NB4 (cell line): ENCODE data around the gene STH.

Experiments
- DNase-seq: peaks from one replicate; pipeline ENCODE4 v3.0.0; 2010; ENCODE audit warnings: low read depth
- H3K4me3 ChIP-seq: one replicate; pipeline ENCODE4 v1.5.1; 2011; ENCODE audit warnings: mild to moderate bottlenecking, low read depth, low read length, moderate library complexity
- MYC ChIP-seq: IDR thresholded peaks from 2 replicates; pipeline ENCODE4 v1.6.1; 2011; ENCODE audit warnings: low read depth, low read length
- POLR2A ChIP-seq: IDR thresholded peaks from 2 replicates; pipeline ENCODE4 v1.6.1; 2011; ENCODE audit warnings: mild to moderate bottlenecking; ENCODE audit not compliant: insufficient read length; ENCODE audit errors: extremely low read depth
- TF ChIP-seq, protein P1 (sequence below): IDR thresholded peaks from 2 replicates; pipeline ENCODE4 v1.6.1; 2011; ENCODE audit warnings: low read depth, low read length
- TF ChIP-seq, protein P2 (sequence below): IDR thresholded peaks from one replicate; pipeline ENCODE4 v1.5.1; 2012; ENCODE audit warnings: low read depth, low read length

The STH gene

DNA sequence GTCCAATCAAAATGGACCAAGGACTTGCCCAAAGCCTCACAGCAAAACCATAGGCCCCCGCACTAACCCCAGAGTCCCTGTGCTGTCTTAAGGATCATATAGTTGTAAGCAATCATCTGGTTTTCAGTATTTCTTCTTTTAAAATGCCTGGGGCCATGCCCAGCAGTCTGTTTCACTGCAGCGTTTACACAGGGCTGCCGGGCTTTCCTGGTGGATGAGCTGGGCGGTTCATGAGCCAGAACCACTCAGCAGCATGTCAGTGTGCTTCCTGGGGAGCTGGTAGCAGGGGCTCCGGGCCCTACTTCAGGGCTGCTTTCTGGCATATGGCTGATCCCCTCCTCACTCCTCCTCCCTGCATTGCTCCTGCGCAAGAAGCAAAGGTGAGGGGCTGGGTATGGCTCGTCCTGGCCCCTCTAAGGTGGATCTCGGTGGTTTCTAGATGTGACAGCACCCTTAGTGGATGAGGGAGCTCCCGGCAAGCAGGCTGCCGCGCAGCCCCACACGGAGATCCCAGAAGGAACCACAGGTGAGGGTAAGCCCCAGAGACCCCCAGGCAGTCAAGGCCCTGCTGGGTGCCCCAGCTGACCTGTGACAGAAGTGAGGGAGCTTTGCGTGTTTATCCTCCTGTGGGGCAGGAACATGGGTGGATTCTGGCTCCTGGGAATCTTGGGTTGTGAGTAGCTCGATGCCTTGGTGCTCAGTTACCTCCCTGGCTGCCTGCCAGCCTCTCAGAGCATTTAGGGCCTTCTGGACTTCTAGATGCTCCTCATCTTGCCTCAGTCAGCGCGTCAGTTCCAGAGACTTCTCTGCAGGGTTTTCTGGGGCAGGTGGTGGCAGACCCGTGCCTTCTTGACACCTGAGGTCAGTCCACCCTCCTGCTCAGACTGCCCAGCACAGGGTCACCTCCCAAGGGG lies 24.8 kb upstream of the STH start:
- H3K4me3 ChIP-seq = no peak overlapping the region
- no peak for DNase-seq
- TF ChIP-seq MYC (no peak), POLR2A (no peak)
- TF ChIP-seq, protein P1, sequence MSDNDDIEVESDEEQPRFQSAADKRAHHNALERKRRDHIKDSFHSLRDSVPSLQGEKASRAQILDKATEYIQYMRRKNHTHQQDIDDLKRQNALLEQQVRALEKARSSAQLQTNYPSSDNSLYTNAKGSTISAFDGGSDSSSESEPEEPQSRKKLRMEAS = no peak
- TF ChIP-seq, protein P2, sequence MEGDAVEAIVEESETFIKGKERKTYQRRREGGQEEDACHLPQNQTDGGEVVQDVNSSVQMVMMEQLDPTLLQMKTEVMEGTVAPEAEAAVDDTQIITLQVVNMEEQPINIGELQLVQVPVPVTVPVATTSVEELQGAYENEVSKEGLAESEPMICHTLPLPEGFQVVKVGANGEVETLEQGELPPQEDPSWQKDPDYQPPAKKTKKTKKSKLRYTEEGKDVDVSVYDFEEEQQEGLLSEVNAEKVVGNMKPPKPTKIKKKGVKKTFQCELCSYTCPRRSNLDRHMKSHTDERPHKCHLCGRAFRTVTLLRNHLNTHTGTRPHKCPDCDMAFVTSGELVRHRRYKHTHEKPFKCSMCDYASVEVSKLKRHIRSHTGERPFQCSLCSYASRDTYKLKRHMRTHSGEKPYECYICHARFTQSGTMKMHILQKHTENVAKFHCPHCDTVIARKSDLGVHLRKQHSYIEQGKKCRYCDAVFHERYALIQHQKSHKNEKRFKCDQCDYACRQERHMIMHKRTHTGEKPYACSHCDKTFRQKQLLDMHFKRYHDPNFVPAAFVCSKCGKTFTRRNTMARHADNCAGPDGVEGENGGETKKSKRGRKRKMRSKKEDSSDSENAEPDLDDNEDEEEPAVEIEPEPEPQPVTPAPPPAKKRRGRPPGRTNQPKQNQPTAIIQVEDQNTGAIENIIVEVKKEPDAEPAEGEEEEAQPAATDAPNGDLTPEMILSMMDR = no peak

GRCh38 chr17:45974916-45975630 lies 24.0 kb upstream of the STH start:
- H3K4me3 ChIP-seq = no peak overlapping the region
- no peak for TF ChIP-seq POLR2A
- TF ChIP-seq, protein P2 = no peak
- no peak for TF ChIP-seq MYC
- TF ChIP-seq, protein P1 = no peak
- no peak for DNase-seq

- TF ChIP-seq, protein P2 = no peak
- TF ChIP-seq, protein P1 = no peak
These were observed 23.3 kb upstream of the STH start for GRCh38 chr17:45975640-45976295.

DNA sequence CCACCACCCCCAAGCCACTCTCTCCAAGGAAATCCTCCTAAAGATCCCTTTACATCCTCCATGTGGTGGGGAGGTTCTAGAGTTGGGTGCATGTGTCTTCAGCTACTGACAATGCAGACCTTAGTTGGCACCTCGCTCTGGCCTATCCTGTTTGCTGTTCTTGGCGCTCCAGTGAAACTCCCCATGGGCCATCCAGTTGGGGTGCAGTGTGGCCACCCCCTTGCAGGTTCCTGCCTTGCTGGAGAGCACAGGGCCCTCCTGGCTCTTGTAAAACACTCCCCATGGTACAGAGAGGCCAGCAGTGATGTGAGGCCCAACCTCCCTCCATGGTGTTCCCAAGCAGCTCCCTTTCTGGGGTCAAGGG lies 22.7 kb upstream of the STH start:
- DNase-seq = no peak
- TF ChIP-seq, protein P1 = no peak
- TF ChIP-seq, protein P2 = no peak
- TF ChIP-seq MYC = no peak
- TF ChIP-seq POLR2A = no peak
- H3K4me3 ChIP-seq = no peak overlapping the region

More at GRCh38 chr17:45975640-45976295, 23.3 kb upstream of the STH start:
- no peak for DNase-seq
- H3K4me3 ChIP-seq = no peak overlapping the region

GRCh38 chr17:45976755-45977505 lies 22.1 kb upstream of the STH start:
- DNase-seq = no peak
- H3K4me3 ChIP-seq = no peak overlapping the region
- TF ChIP-seq, protein P2 = no peak
- TF ChIP-seq POLR2A = no peak
- TF ChIP-seq, protein P1 = no peak
